Activated naive CD4-positive, alpha-beta T cell treated with anti-CD3 and anti-CD28 coated beads, Interleukin-2, amount 50 U/mL, for 16 hours (primary cell): ENCODE data around the gene VWF.

Experiments
- DNase-seq: peaks from one replicate; pipeline ENCODE4 v3.0.0-alpha.2; 2020

The VWF gene

DNA sequence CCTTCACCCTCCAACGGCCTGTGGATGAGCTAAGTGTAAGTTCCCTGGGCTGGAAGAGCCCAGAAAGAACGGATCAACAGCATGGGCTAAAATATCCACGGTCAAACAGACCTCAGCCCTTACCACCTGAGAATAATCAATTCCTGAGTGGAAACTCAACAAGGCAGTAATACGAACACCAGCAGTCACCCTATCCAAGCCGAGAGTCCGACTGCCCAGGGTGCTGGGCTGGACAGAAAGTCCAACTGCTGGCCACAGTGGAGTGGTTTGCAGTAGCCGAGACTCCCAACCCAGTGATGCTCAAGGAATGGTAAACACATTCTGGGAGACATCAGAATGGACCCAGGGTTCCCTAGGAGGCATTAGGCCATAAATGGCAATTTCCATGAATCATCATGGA lies 216.2 kb downstream of the VWF start:
- DNase-seq = no peak

DNA sequence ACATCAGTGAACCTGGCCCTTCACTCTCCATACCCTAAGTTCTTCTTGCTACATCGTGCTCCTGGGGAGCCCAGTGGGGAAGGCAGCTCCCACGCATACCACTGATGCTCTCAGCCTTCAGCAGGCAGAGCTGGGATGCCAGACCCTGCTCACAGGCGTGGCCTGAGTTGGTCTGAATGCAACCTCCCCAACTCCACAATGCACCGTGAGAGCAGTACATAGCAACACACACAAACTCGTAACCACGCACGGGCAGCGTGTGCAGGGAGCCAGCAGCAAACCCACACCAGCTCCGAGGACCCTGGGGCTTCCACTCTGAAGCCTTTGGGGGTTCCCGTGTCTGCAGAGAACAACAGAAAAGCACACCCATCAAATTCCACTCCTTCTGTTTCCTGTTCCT lies 216.7 kb downstream of the VWF start:
- DNase-seq = no peak

DNA sequence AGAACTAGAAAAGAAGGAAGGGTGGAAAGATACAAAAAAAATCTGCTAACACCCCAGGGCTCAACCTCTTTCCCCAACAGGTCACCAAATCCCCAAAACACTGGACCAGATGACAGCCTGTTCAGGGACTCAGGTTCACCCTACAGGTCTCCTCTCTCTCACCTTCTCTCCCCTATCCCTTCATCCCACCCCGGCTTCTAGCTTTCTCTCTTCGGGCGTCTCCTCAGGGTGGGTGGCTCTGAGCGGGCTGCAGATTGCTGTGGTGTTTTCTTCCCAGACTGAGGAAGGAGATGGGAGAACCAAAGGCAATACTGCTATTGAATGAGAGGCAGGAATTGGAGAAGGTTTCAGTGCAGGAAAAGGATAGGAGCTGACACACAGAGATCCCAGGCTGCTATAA lies 218.7 kb downstream of the VWF start:
- DNase-seq = no peak

GRCh38 chr12:5904969-5905368 lies 219.5 kb downstream of the VWF start:
- no peak for DNase-seq

DNA sequence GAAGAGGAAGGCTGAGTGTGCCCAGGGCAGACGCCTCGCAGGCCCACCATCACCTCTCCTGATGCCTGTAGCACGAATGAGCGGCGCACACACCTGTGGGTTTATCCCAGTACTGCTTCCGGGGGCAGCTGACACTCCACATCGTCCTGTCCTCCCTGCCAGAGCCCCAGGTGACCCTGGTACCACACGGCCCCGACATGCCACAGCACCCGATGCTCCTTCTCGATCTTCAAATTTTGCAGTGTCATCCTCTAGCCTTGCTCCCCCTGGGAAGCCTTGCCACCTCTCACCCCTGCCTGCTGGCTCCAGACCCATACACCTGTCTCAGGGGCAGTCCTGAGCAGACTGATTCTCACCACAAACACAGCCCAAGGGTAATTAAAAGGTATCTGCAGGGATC lies 220.0 kb downstream of the VWF start:
- no peak for DNase-seq

GRCh38 chr12:5902736-5903135 lies 221.7 kb downstream of the VWF start:
- no peak for DNase-seq

DNA sequence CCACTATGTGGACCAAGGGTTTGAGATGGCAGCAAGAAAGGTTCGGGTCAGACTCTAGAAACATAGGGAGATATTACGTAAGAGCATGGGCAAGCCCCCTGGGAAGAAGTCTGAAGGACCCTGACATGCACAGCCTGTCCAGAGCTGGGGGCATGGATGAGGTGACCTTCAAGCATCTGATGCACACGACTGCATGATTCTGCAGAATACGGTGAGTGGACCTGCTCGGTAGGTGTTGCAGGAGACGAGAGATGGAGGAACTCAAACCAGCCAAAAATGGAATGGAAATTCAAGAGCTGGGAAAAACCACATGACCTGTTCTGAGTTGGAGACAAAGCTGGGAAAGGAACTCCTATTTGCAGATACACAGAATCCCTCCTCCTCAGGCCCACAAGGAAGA lies 223.1 kb downstream of the VWF start:
- DNase-seq = no peak

- DNase-seq = no peak
Measured at GRCh38 chr12:5900533-5901205, 223.8 kb downstream of the VWF start.

DNA sequence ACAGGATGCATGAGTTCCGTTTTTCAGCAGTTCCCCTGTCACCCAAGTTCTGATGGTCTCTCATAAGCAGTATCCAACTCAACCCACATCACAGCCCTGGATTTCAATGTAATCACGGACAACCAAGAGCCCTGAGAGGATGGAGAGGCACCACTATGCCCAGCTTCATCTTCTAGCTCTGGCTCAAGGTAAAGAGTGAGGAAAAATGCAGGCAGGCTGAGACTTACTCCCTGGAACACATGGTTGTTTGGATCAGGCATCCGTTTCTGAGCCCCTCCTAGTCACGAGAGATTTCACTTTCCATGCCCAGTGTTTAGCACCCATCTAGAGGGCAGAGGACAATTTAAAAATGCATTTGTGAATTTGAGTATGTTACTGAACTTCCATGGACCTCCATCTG lies 224.4 kb downstream of the VWF start:
- no peak for DNase-seq

DNA sequence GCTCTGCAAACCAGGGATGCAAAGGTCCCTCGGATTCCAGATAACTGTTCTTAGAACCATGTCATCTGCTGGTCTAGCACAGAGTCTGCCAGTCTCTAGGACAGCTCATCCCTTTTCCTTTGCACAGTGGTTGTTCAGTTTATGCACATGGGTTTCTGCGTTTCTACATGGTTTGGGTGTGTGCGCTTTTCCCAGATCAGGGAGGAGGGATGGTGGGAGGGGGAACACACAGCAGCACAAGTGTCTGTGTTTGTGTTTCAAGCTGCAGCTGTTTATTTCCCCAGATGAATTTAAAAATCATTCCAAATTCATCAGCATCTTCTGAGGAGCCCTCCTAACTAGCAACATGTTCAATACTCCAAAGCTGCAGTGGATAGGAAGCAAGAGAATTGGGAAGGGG lies 224.8 kb downstream of the VWF start:
- no peak for DNase-seq

DNA sequence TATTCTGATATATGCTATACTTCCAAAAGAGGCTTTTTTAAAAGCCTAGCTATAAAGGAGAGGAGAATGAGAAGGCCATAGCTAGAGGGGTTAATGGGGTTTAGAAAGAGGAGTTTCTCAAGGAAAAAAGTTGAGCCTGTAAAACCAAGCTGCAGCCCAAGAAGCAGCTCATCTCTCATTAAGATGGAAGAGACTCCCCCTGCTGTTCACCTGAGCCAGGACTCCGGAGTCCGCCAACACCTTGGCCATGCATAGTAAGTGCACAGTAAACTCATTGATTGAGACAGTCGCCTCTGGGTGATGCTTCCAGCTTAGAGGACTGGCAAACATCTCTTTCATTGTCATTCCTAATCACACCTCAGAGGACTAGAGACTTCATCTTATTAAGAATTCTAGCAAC lies 225.6 kb downstream of the VWF start:
- no peak for DNase-seq
